D721Med (cell line): ENCODE results near the gene DVL2.

Source experiments
- DNase-seq: peaks from one replicate; pipeline ENCODE4 v3.0.0; 2011; ENCODE audit warnings: low spot score; ENCODE audit not compliant: insufficient read length
- FAIRE-seq: peaks from 2 replicates; lab custom pipeline; 2011; peaks lifted over from hg19 to GRCh38; lab: Jason Lieb, UNC
- CTCF ChIP-seq: IDR thresholded peaks from 2 replicates; pipeline ENCODE4 v1.5.1; 2012; ENCODE audit warnings: mild to moderate bottlenecking, control low read depth; ENCODE audit not compliant: insufficient read depth; ENCODE audit errors: missing control alignments

DVL2 gene

GRCh38 chr17:7217113-7217987, 17.0 kb downstream of the DVL2 start:
- peak; percentile 78 for DNase-seq
- no peak for TF ChIP-seq CTCF
- no peak for FAIRE-seq

- no peak for TF ChIP-seq CTCF
- DNase-seq (no peak), FAIRE-seq (no peak)
These were observed 17.8 kb downstream of the DVL2 start for GRCh38 chr17:7216242-7217112.

- TF ChIP-seq CTCF = no peak
- FAIRE-seq (no peak), DNase-seq (no peak)
These were observed 18.6 kb downstream of the DVL2 start for GRCh38 chr17:7215652-7216180.

- TF ChIP-seq CTCF = no peak
- no peak for FAIRE-seq
These were observed 19.1 kb downstream of the DVL2 start for GRCh38 chr17:7215136-7215638.

GRCh38 chr17:7214300-7215135, 19.8 kb downstream of the DVL2 start:
- no peak for FAIRE-seq
- peak; percentile 94 for DNase-seq
- peak; percentile 20 for TF ChIP-seq CTCF

More at GRCh38 chr17:7215136-7215638, 19.1 kb downstream of the DVL2 start:
- peak; percentile 82 for DNase-seq

- DNase-seq = peak; percentile 77
- FAIRE-seq = peak; percentile 38
- TF ChIP-seq CTCF = peak; percentile 32
These were observed 20.4 kb downstream of the DVL2 start for GRCh38 chr17:7213895-7214299.
